GM21390 (cell line): ENCODE results near the gene MPI.
"Not testable (repeated sequence)": the region's sequence is repeated elsewhere in the genome, so short reads cannot be mapped to it uniquely, and the experiment has no call there.

Experiments used
- ATAC-seq: cut with Tn5 transposase; IDR thresholded peaks from one replicate; pipeline ENCODE4 v1.9.1; 2021; ENCODE audit not compliant: unreplicated experiment

Gene MPI

GRCh38 chr15:74890665-74890960, 771 bp downstream of the MPI start:
- no peak for ATAC-seq

- ATAC-seq, result no peak
Measured at GRCh38 chr15:74891469-74891868, 1.6 kb downstream of the MPI start.

- ATAC-seq, result no peak
Measured at GRCh38 chr15:74892313-74892712, 2.5 kb downstream of the MPI start.

DNA sequence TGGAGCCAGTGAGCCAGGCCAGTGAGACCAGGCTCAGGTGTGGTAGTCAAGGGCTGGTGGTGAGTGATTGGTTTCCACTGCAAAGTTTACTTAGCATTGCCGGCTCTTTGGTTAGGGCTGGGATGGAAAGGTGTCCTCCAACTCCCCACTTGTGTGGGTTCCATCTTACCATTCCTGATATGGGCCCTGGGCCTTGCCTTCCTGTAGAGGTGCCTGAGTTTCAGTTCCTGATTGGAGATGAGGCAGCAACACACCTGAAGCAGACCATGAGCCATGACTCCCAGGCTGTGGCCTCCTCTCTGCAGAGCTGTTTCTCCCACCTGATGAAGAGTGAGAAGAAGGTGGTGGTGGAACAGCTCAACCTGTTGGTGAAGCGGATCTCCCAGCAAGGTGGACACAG, 3.1 kb downstream of the MPI start:
- ATAC-seq, result no peak

GRCh38 chr15:74893627-74894026, 3.8 kb downstream of the MPI start:
- no peak for ATAC-seq

DNA sequence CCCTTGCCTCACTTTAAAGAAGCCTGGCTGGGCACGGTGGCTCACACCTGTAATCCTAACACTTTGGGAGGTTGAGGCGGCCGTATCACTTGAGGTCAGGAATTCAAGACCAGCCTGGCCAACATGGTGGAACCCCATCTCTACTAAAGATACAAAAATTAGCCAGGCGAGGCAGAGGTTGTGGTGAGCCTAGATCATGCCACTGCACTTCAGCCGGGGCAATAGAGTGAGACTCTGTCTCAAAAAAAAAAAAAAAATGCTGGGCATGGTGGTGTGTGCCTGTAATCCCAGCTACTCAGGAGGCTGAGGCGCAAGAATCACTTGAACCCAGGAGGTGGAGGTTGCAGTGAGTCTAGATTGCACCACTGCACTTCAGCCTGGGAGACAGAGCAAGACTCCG, 4.5 kb downstream of the MPI start:
- not testable (repeated sequence) for ATAC-seq

DNA sequence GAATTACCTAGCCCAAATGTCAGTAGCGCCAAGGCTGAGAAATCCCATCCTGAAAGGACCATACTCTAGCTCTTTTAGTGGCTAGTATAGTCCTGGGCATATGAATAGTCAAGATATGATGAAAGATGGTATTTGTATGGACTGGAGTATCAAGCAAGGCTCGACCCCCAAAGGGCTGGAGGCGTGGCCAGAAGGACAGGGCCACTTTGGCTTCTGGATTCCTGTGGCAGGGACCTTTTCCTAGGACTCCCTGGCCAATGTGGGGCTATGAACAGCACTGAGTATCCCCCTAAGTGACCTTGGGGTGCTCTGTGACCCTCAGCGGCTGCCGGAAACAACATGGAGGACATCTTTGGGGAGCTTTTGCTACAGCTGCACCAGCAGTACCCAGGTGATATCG, 6.0 kb downstream of the MPI start:
- ATAC-seq, result no peak

DNA sequence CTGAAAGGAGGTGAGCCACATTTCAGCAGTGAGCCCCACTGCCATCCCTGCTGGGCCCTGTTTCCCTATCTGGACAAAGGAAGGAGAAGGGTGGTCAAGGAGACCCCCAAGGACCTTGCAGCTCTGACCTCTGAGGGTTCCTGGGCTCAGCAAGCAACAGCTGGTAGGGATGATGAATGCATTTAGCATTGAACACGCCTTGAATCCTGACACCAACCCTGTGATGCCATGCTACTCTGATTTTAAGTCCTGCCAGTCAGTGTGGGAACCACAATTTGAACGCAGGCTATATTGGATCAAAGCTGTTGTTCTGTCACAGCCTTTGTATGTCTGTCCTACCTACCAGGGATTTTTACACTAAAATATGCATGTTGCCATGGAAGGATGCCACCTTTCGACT, 6.5 kb downstream of the MPI start:
- ATAC-seq, result no peak

GRCh38 chr15:74897300-74897701, 7.5 kb downstream of the MPI start:
- no peak for ATAC-seq

DNA sequence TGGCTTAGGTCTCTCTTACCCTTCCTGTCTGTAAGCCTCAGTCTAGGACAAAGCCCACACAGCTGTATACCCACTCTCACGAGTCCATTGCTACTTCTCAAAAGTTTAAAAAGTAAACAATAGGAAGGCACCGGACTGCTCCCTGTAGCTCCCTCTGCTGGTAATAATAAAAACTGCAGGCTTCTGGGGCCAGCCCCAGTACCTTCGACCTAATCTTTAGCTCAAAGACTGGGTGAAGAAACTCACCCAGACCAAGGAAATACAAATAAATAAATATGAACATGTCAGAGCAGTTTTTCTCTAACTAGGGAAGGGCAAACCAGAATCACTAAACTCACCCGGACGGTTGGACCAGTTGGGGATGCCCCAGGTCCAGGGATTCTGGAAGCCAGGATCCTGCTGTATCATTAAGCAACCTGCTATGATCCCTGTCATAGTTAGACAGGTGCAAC, 11.8 kb downstream of the MPI start:
- no peak for ATAC-seq

DNA sequence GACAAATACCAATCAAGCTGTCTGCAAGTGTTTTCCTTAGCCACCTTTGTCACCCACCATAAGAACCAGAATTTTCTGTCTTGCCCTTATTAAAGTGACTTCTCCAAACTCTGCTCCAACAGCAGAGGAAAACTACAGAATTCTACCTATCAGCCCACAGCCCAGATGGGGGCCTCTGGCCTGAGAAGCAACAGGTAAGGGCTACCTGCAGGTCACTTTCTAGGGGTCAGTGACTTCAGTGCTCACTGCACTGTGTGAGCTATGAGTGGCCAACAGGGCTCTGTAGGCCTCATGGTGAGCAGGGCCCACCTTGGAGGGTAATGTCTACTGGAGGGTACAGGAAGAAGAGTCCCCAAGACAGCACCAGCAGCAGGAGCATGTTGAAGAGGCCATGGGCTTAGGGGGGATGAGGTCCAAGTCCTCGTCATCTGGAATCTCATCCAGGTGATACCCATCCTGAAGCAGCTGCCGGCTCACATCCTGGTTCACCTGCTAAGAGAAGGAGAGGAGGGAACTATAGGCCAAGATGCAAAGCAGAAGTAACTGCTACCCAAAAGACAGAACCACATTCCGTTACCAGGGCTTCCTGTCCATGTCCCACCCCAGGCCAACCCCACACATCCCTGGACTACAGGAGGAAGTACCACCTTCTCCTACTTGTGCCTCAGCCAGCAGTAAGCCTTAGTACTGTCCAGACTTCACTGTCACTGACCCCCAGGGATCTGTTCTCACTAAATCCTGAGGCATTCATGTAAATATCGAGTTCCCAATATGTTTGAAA, 12.6 kb downstream of the MPI start:
- ATAC-seq, result no peak

GRCh38 chr15:74903676-74904075, 13.8 kb downstream of the MPI start:
- no peak for ATAC-seq

GRCh38 chr15:74904190-74904805, 14.5 kb downstream of the MPI start:
- no peak for ATAC-seq

DNA sequence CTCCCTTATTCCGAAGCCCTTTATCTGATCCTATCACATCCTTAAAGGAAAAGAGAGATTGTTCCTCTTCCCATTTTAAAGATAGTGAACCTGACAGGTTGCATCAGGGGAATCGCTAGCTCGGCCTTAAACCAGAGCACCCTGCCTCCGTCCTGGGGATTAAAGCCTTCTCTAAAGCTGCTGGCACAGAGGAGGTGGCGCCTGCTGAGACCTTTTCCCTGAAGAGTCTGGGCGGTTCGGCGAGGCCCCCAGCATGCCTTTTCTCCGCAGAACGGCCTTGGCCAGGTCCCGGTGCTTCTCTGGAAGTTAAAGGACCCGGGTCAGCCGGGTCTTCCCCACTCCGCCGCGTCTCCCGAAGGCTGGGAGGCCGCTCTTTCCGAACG, 16.2 kb downstream of the MPI start:
- ATAC-seq, result peak; percentile 14

GRCh38 chr15:74906450-74907162, 16.8 kb downstream of the MPI start, which contains the start of gene FAM219B:
Gene FAM219B (minus strand): TSS chr15:74906851. CDS start chr15:74906800, 51 bp downstream.
- peak; percentile 74 for ATAC-seq

- ATAC-seq, result no peak
Measured at GRCh38 chr15:74907163-74907870, 17.5 kb downstream of the MPI start.

- no peak for ATAC-seq
Measured at GRCh38 chr15:74908635-74909034, 18.8 kb downstream of the MPI start.

DNA sequence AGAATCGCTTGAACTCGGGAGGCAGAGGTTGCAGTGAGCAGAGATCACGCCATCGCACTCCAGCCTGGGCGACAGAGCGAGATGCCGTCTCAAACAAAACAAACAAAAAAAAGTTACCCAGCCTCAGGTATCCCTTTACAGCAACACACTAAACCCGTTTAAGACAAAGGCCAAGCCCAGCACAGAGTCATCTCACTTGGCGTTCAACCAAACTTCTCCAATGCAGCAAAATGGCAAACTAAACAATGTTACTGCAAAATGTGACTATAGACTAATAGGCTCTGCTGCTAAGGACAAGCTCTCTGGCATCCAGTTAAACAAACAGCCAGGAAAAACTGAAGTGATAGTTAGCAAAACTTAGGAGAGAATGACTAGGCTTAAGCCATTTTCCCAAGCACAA, 23.2 kb downstream of the MPI start:
- ATAC-seq, result no peak

GRCh38 chr15:74913799-74914198, 24.0 kb downstream of the MPI start:
- ATAC-seq, result not testable (repeated sequence)

DNA sequence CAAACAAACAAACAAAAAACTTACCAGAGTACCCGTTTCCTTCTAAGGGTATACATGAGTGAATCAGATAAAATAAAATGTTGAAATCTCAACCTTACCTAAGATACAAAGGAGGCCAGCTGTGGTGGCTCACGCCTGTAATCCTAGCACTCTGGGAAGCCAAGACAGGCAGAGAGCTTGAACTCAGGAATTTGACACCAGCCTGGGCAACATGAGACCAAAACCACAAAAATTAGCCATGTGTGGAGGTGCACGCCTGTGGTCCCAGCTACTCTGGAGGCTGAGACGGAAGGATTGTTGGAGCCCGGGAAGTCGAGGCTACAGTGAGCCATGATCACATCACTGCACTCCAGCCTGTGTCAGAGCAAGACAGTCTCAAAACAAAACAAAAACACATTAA, 27.8 kb downstream of the MPI start:
- no peak for ATAC-seq

DNA sequence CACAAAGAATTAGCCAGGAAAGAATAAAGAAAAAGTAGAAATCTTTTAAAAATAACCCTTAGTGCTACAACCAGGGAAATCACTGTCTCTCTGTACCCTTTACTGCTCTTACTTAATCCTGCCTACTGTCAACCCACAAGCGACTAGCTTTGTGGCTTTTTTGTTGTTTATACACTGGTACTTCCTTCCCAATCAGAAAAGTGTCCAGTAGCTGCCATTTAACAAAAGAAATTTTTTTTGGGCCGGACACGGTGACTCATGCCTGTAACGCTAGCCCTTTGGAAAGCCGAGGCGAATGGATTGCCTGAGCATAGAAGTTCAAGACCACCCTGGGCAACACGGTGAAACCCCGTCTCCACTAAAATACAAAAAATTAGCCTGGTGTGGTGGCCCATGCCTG, 30.6 kb downstream of the MPI start:
- ATAC-seq, result no peak

- no peak for ATAC-seq
Measured at GRCh38 chr15:74924525-74924924, 34.7 kb downstream of the MPI start.
